NCI-H2196 (cell line): ENCODE measurements around the gene KIF15.
A peak's percentile ranks its signal among the peaks of the same experiment; 100 is the strongest.
"Not testable (repeated sequence)": the region's sequence is repeated elsewhere in the genome, so short reads cannot be mapped to it uniquely, and the experiment has no call there.

Source experiments
- DNase-seq: peaks from one replicate; lab custom pipeline; 2025; ENCODE audit not compliant: unreplicated experiment; lab: John Stamatoyannopoulos, UW

KIF15 gene

DNA sequence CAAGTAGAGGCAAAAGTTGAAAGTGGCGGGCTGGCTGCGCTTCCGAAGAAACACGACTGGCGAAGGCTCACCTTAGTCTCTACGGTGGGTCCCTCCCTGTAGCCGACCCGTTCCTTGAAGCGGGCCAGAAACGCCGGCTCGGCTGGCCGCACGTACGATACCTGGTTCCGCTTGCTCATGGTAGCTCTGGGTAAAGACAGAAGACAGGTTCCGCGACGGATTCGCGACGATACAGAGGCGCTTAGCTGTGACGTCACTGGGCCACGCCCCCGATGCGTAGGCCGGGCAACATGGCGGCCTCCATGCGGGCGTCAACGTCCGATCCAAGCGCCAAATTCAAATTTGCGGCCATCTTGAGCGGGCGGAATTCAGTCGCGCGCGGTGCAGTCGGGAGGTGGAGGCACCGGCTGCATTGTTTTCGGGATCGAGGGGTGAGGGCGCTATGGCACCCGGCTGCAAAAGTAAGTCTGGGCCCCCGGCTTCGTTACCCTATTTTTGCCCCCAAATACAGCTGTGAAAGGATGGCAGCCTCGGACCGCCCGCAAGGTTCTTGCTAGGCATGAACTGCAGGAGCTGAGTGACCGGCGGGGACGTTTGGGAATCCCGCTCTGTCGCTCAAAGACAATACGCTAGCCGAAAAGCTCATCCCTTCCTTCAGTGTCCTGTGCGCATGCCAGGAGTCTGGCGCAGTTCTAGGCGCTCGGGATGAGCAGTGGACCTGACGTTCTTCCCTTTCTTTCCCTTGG lies at the start of gene KIF15, which contains the start of gene KIAA1143:
TSS of gene KIF15 (plus strand) at position 371 of the 746 bp plus-strand sequence. CDS start at position 443, 72 bp downstream.
TSS of gene KIAA1143 (minus strand) at position 196 of the 746 bp plus-strand sequence. CDS start at position 179, 17 bp downstream.
- DNase-seq: peak; percentile 89

- DNase-seq: no peak
Observed at GRCh38 chr3:44712455-44713075, 49.0 kb upstream of the KIF15 start, which contains the start of gene ZNF502. TSS of gene ZNF502 (plus strand) at chr3:44712660. CDS start at chr3:44720262, 7,602 bp downstream.

GRCh38 chr3:44721231-44722102 lies 40.1 kb upstream of the KIF15 start:
- DNase-seq: no peak

DNA sequence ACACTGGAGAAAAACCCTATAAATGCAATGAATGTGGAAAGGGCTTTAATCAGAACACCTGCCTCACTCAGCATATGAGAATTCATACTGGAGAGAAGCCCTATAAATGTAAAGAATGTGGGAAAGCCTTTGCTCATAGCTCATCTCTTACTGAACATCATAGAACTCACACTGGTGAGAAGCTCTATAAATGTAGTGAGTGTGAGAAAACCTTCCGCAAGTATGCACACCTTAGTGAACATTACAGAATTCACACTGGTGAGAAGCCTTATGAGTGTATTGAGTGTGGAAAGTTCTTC lies 39.5 kb upstream of the KIF15 start:
- DNase-seq: no peak

- DNase-seq: peak; percentile 78
Observed at GRCh38 chr3:44729384-44729910, 32.1 kb upstream of the KIF15 start, which contains the start of gene ZNF501. TSS of gene ZNF501 (plus strand) at chr3:44729635. CDS start at chr3:44734422, 4,787 bp downstream.

GRCh38 chr3:44734646-44735168 lies 26.9 kb upstream of the KIF15 start:
- DNase-seq: no peak

DNA sequence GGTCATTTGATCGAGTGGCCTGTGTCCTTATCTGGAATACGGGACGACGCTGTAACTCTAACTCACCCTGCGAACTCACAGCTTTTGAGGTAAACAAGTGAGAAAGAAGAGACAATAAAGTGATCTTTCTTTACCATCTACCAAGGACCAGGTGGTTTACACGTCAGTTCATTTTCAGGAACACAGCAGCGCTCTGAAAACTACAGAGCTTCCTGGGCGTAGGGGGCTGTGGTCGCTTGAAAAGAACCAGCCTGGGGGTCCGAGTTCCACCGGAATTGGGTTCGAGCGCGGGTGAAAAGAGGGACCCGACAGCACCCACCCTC lies 532 bp upstream of the KIF15 start:
- no peak for DNase-seq

DNA sequence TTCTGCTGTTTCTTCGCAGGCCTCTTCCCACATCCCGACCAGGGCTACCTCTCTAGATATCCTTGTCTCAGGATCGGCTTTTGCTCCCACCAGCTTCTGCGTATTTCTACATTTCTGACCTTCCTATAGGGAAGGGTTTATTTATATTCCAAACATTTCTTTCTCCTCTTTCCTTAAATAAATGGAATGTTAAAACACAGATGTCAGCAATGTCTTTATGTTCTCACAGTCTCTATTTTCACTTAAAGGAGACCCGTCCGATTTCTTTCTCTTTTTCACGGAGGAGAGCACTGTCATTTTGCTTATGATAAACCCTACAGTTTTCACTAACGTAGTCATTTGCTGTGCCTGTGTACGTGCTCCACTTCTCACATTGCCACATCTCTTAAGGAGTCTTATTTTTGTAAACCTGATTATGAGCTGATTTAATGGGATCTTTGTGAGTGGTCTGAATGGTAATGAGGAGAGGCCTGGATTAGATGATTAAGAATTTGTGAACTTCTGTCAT lies 630 bp downstream of the KIF15 start:
- no peak for DNase-seq

GRCh38 chr3:44762690-44763089 lies 1.1 kb downstream of the KIF15 start:
- no peak for DNase-seq

- no peak for DNase-seq
Observed at GRCh38 chr3:44764248-44764647, 2.7 kb downstream of the KIF15 start.

GRCh38 chr3:44771424-44772098 lies 10.0 kb downstream of the KIF15 start:
- no peak for DNase-seq

- no peak for DNase-seq
Observed at GRCh38 chr3:44772099-44772442, 10.5 kb downstream of the KIF15 start.

GRCh38 chr3:44782891-44783290 lies 21.3 kb downstream of the KIF15 start:
- no peak for DNase-seq

- no peak for DNase-seq
Observed at GRCh38 chr3:44795197-44795596, 33.6 kb downstream of the KIF15 start.

DNA sequence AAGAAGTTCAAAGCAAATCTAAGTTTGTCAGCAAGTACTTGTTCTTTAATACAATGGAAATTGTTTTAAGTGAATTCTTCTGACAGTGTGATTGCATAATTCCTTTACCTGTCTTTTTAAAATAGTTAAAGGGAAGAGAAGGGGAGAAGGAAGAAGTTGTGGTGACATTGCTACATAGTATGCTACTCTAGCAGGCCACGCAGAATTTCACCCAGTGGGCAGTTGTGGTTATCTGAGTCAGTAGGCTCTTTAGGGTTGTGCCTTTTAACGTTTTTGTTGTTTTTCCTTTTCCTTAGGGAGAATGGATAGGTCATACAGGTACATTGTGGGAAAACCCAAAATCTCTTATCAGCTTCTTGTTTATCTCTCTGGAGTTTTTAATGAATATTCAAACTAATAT lies 40.4 kb downstream of the KIF15 start:
- no peak for DNase-seq

- no peak for DNase-seq
Observed at GRCh38 chr3:44803298-44803697, 41.7 kb downstream of the KIF15 start.

DNA sequence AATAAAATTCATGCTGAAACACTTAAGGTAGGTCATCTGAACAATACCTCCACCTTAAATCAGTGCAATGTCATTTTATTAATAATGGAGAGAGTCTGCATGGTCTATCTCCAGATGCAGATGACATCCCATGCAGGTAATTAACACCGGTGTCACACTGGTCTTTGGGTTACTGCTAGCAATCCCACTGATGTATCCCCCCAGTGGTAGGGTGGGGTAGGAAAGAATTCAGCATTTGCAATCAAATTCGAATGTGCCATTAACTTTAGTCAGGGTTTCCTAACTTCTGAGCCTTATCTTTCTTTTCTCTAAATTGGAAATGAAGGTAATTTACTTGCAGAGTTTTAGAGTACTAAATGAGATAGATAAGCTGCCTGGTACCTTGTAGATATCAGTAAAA lies 44.4 kb downstream of the KIF15 start:
- DNase-seq: no peak

GRCh38 chr3:44814751-44815150 lies 53.2 kb downstream of the KIF15 start:
- no peak for DNase-seq

- DNase-seq: not testable (repeated sequence)
Observed at GRCh38 chr3:44816334-44816733, 54.7 kb downstream of the KIF15 start.

DNA sequence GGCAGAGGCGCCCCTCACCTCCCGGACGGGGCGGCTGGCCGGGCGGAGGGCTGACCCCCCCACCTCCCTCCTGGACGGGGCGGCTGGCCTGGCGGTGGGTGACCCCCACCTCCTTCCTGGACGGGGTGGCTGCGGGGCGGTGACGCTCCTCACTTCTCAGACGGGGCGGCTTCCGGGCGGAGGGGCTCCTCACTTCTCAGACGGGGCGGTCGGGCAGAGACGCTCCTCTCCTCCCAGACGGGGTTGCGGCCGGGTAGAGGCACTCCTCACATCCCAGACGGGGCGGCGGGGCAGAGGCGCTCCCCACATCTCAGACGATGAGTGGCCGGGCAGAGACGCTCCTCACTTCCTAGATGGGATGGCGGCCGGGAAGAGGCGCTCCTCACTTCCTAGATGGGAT lies 59.6 kb downstream of the KIF15 start:
- DNase-seq: not testable (repeated sequence)
